ENCODE data around the gene TBCCD1.
"Not testable (repeated sequence)": the region's sequence is repeated elsewhere in the genome, so short reads cannot be mapped to it uniquely, and the experiment has no call there.

TBCCD1 gene

DNA sequence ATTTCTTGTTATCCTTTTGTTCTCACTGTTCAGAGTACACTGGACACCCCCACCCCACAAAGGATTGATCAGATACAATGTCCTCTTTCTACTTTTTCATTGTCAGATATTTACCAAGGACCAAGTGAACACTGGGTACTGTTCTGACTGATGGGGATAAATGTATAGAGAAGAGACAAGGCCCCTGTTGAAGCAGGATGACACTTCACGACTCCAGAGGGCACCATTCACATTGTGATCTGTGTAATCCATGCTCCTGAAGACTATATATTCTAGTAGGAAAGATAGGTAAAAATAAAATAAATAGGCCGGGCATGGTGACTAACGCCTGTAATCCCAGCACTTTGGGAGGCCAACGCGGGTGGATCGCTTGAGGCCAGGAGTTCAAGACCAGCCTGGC, 15.8 kb downstream of the TBCCD1 start:
- DNase-seq (ENCODE audit: low read depth, low spot score): no peak

GRCh38 chr3:186549497-186549896, 17.6 kb downstream of the TBCCD1 start:
- DNase-seq (ENCODE audit: low read depth, low spot score): no peak

DNA sequence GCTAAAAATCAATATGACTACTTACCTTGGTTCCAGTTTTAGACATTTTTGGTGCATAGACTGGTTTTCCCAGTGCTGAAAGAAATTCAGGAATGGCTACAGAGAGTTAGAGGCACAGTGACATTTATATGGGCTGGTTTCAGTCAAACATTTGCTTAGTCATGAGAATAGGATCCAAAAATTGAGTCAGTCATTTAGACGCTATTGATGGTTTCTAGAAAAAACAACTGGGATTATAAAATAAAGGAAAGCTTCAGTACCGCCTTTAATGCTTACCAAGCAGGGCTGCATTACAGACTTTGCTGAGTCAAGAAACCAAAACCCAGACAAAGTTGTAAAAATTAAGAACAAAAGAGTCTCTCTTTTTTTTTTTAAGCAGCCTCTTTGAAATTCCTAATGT, 22.9 kb downstream of the TBCCD1 start, which contains the start of gene CRYGS:
Gene CRYGS, minus strand, starts transcription at position 100 of the 400 bp plus-strand sequence. Its CDS starts 54 bp downstream, at position 46.
- DNase-seq (ENCODE audit: low read depth, low spot score): no peak

- no peak for DNase-seq (ENCODE audit: low read depth, low spot score)
These were observed 26.3 kb downstream of the TBCCD1 start for GRCh38 chr3:186540835-186541226.

- DNase-seq (ENCODE audit: low read depth, low spot score): peak; percentile 33
These were observed 26.8 kb downstream of the TBCCD1 start for GRCh38 chr3:186540221-186540834.

- no peak for DNase-seq (ENCODE audit: low read depth, low spot score)
These were observed 28.4 kb downstream of the TBCCD1 start for GRCh38 chr3:186538779-186539178.

- DNase-seq (ENCODE audit: low read depth, low spot score): no peak
These were observed 30.0 kb downstream of the TBCCD1 start for GRCh38 chr3:186536883-186537844.

DNA sequence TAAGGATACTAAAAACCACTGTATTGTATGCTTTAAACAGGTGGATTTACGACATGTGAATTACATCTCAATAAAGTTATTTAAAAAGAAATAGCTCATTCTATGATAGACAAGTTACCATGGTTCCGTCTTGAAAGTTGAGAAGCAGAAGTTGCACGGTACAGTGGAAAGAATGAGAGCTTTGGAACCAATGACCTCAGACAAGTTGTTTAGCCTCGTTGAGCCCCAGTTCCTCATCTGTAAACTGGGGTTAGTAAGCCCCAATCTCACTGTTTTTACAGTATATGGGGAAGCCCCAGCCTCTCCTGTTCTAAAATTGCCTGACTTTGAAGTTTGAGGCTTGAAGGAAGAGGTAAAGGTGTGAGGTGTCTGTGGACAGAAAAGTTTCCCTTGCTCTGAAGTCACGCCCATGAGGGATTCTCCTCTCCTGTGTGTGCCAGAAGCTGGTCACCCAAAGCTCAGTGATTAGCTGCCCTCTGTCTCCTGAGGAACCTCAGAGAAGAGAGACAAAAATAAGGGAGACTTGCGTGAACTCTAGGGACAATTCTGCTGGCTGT, 32.9 kb downstream of the TBCCD1 start:
- DNase-seq (ENCODE audit: low read depth, low spot score): no peak

- DNase-seq (ENCODE audit: low read depth, low spot score): no peak
These were observed 34.5 kb downstream of the TBCCD1 start for GRCh38 chr3:186532598-186533072.

DNA sequence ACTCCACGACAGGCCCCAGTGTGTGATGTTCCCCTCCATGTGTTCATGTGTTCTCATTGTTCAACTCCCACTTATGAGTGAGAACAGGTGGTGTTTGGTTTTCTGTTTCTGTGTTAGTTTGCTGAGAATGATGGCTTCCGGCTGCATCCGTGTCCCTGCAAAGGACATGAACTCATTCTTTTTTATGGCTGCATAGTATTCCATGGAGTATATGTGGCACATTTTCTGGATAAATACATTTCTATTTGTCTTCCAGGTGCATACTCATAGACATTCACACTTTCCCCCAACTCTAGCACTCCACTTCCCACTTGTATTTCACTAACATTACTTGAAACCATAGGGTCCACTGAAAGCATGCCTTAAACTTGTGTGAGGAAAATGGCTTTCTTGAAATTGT, 35.4 kb downstream of the TBCCD1 start:
- not testable (repeated sequence) for DNase-seq (ENCODE audit: low read depth, low spot score)

DNA sequence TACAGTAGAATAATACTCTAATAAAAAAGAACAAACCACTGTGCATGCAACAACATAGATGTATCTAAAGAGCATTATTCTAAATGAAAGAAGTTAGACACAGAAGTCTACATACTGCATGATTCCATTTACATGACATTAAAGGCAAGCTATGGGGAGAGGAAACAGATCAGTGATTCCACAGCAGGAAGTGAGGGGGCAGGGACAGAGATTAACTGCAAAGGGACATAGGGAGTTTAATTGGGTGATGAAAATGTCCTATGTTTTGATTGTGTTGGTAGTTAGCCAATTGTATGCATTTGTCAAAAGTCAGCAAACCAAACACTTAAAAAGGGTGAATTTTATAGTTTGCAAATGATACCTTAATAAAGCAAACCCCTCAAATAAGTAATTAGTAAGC, 36.7 kb downstream of the TBCCD1 start:
- no peak for DNase-seq (ENCODE audit: low read depth, low spot score)

DNA sequence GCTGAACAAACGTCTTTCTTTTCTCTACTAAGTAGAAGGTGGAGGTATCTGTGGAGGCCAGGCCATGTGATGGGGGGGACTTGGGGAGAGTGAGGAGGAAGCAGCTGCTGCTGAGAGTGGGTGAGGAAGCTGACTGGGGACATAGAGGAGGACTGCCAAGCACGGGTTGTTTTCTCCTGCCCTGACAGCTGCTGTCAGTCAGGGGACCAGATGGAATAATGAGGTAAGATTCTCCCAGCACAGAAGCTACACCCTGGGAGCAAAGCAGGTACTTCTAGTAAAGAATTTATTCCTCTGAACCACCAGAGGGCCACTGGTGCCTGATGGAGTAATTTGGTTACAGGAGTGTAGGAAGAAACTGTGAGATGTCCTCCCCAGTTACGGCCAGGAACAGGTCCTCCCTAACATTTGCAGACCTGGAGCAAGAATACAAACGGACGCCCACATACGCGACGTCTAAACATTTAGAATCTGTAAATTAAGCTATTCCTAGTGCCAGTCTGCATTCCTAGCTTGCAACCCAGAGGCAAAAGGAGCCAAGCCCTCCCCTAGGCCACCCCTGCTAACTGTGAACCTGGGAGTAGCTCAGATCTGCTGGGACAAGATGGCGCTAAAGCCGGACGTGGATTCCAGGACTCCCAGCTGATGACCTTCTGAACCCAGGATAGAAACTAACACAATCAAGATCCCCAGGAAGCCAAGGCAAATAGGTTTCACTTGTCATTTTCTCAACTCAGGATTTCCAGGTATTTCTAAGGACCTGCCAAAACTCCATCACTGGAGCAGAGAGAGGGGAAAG, 37.7 kb downstream of the TBCCD1 start:
- DNase-seq (ENCODE audit: low read depth, low spot score): no peak

DNA sequence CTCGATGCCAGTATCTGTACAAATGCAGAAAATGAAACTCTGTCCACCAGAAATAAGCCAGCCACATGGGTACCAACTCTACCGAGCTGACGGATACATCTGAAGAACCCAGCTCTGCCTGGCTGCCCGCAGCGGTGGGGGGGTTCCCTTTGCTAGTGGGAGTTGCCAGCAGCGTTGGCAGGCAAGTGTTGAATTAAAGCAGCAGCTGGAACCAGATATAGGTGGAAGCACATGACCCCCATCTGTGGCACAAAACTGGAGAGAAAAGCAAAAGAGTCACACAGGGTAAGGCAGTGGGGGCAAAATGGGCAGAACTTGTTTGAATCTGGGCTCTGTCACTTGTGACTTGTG, 40.9 kb downstream of the TBCCD1 start:
- DNase-seq (ENCODE audit: low read depth, low spot score): no peak

DNA sequence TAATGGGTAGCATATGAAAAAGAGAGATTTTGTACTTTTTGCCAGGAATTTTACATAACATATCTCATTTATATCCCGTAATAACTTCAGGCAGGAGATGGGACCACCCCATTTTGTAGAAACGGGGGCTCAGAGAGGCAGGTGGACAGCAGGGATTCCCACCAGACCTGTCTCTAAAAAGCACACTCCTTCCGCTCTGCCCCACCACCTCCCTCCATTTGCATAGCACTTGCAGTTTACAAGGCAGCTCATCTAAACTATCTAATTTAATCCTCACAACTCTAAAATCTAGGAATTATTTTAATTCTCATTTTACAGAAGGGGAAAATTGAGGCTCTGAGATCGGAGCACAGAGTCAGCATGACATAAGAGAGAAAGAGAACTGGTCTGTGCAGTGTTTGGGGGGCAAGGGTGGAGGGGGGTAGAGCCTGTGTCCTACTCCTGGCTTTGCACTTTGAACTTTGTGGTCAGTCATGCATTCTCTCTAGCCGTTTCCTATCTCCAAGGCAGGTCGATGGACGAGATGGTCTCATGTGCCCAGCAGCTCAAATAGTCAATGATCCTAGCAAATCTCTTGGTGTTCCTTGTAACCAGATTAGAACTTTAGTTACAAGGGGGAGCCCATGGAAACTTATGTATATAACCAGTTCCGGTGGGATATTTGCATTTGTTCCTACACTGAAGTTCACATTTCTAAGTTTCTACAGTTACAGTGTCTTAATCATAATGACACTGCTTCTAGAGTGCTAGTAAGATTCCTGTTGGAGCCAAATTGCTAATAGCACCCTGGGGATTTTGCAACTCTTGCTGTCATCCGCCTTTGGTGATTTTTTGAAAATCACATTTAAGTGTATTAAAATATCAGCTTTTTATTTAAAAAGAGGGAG, 41.5 kb downstream of the TBCCD1 start:
- no peak for DNase-seq (ENCODE audit: low read depth, low spot score)

- no peak for DNase-seq (ENCODE audit: low read depth, low spot score)
These were observed 42.5 kb downstream of the TBCCD1 start for GRCh38 chr3:186524616-186525015.

GRCh38 chr3:186523434-186523833, 43.7 kb downstream of the TBCCD1 start:
- no peak for DNase-seq (ENCODE audit: low read depth, low spot score)

DNA sequence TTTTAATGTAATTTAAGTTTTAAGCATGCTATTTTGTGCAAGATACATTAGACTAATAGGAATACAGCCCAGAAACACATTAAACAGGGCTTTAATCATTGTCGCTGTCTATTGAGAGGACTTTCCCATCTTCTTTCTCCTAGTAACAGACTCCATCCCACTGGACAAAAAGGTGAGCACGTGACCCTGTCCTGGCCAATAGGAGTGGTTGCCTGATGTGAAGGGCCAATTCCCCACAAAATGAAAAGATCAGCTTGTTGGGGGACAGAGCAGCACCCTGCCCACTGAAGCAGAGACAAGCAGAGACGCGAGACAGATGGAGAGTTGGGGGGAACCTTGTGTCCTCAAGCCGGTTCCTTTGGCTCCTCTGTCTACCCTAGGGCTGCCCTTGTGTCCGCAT, 44.1 kb downstream of the TBCCD1 start:
- DNase-seq (ENCODE audit: low read depth, low spot score): no peak

DNA sequence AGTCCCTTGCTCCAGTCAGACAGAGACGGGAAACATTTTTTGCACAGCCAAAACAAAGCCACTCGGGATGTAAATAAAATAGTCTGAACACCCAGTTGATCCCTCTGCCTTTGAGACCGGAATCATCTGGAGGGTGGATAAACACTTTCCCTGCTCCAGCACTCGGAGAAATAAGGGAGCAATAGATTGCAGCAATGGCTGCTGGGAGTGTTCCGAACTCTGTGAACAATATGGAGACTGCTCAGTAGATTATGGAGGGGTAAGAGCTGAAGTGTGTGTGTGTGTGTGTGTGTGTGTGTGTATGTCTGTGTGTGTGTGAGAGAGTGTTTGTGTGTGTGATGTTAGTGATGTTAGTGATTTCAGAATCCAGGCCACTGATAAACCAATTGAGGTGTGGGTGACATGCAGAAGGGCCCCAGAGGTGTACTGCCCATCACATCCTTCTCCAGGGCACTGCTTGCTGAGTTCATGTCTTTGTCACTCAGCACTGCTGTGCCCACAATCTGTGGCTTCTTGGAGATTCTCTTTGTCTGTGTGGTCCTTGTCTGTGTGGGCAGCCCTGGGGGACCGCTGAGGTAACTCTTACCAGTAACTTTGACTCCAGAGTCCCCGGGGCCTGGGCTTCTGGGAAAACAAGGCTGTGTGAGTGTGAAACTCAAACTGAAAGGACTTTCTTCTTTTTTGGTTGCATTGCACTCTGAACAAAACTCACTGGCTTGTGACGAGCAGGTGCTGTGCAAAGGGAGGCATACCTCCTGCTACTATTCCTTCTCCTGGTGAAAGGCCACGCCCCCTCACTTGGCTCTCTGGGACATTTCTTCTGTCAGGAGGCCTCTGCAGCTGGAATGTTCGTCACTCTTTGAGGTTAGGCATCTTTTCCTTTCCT, 45.9 kb downstream of the TBCCD1 start:
- no peak for DNase-seq (ENCODE audit: low read depth, low spot score)

DNA sequence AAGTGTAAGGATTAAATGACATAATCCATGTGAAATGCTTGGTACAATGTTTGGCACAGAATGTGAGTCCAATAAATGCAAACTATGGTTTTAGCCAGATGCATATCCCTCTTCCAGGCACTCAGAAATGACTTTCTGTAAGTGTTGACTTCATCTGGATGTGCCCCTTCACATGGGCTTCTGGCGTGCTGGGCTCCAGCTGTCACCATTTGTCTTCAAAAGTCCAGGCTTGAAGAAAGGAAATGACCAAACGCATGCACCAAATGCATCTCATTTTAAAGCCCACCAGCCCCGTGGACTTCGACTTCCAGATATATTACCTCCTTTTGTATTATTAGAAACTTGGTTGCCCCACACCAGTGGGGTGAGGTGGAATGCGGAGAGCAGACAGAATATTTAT, 46.7 kb downstream of the TBCCD1 start:
- no peak for DNase-seq (ENCODE audit: low read depth, low spot score)
